ENCODE results near the gene FAM162B.

GRCh38 chr6:116764961-116765841 lies at the start of gene FAM162B:
- TF ChIP-seq CTCF (IDR thresholded peaks at IDR 0.05; ENCODE audit: low read depth, low read length, poor library complexity, severe bottlenecking) (no peak), EZH2phosphoT487 (IDR thresholded peaks at IDR 0.05; ENCODE audit: borderline replicate concordance, low read length) (no peak)
